ENCODE measurements around the gene ZCCHC14. TPM values are rescaled to one million over a fixed set of nuclear protein-coding genes. Genes with fewer than 3 reads are reported as not detected.

The ZCCHC14 gene
- total and polyA plus RNA-seq, 2 of the 8 experiments (the other 6 are each of a cell fraction or from before 2014, with no cell fraction given): 8.2 to 28.2 TPM

DNA sequence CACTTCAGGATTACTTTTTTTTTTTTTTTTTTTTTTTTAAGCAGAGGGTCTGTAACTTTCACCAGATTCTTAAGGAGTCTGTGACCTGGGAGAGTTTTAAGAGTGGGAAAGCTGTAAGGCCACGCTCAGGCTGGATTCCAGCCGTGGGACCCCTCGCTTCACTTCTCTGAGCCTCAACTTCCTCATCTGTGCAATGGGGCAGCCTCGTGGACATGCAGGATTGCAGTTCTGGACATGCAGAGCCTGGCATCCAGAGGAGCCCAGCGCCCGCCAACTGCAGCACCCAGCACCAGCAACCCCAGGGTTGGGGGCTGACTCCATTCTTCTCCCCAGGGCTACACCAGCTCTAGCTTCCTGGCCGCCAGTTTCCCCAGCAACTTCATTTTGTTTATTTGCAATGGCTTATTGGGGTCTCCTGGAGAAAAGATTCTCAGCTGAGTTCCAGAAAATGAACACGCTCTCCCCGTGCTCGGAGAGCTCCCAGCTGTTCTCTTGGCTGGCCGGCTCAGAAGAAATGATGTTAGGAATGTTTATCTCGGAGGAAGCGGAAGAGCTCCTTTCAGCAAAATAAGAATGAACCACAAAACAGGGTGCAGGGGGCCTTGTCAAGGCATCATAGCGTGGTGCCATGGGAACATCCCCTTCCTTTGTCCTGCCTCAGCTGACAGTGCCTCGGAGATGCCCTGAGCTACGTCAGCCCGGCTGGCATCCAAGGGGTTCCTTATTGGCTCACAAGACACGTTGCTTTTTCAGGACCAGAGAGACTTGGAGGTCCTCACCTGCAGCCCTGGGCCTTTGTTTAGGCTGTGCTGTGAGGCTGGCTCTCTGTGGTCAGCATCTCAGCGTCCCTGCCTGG is 22.9 kb upstream of the ZCCHC14 start:
- WGBS, 2 experiments (ENCODE audit: extremely low coverage in 1 of 2, insufficient coverage in 1 of 2, insufficient read length in 1 of 2, insufficient replicate concordance in 2 of 2, low coverage in 1 of 2, low lambda C conversion rate in 2 of 2, missing lambda C conversion rate in 1 of 2): 88% methylated on average over 16 of the region's 19 CpGs; no CpG with 5 or more reads in 1 of the 2 experiments
- Histone ChIP-seq H3K14ac (ENCODE audit: insufficient read length) (no peak overlapping the region), H2BK120ac (replicated peaks; ENCODE audit: low read depth, low read length) (no peak overlapping the region), H2BK5ac (ENCODE audit: low read depth, low read length) (no peak overlapping the region), H2BK12ac (ENCODE audit: low read depth, low read length) (no peak overlapping the region), H2AFZ (ENCODE audit: low read length) (no peak overlapping the region), H4K91ac (replicated peaks; ENCODE audit: insufficient read length, low read length) (no peak overlapping the region), H3K56ac (replicated peaks; ENCODE audit: insufficient read length, low read depth, low read length) (no peak overlapping the region), H3K9me3 (ENCODE audit: insufficient read depth in 2 of 2, low read depth in 1 of 2, low read length in 1 of 2) (no peaks in the 10 kb centered on the region), H4K20me1 (replicated peaks in 1 of 2; ENCODE audit: control insufficient read depth in 1 of 2, insufficient read depth in 2 of 2, low read length in 2 of 2) (no peaks in the 10 kb centered on the region), H3K4me1 (replicated peaks in 1 of 4; ENCODE audit: control insufficient read depth in 3 of 4, insufficient read depth in 4 of 4, low read length in 3 of 4) (peaks cover 0 to 2% (median 0%) of the 10 kb centered on the region in 4 experiments; a peak in 1 of 7 replicates), H3K4ac (replicated peaks; ENCODE audit: insufficient read length, low read depth, low read length) (no peak overlapping the region), H3K79me2 (ENCODE audit: control insufficient read depth in 1 of 2, insufficient read depth in 2 of 2, low read length in 2 of 2) (no peaks in the 10 kb centered on the region), H3K27me3 (replicated peaks in 1 of 4; ENCODE audit: control insufficient read depth in 3 of 4, extremely low read depth in 1 of 4, insufficient read depth in 3 of 4, low read length in 3 of 4) (no peaks in the 10 kb centered on the region), H3K27ac (ENCODE audit: low read depth, low read length) (no peak overlapping the region), H3K18ac (ENCODE audit: extremely low read depth, low read length) (no peak overlapping the region), H4K8ac (ENCODE audit: extremely low read depth, insufficient read depth, low read length) (no peak overlapping the region), H2BK15ac (ENCODE audit: low read length) (no peak overlapping the region), H2BK20ac (ENCODE audit: low read length) (no peak overlapping the region), H2AK5ac (ENCODE audit: low read depth, low read length) (no peak overlapping the region), H3K36me3 (ENCODE audit: control insufficient read depth in 2 of 4, insufficient read depth in 4 of 4, low read length in 3 of 4) (no peaks in the 10 kb centered on the region), H3K79me1 (ENCODE audit: low read depth, low read length) (no peaks in the 10 kb centered on the region), H3K9ac (replicated peaks in 1 of 4; ENCODE audit: extremely low read depth in 1 of 4, low read depth in 3 of 4, low read length in 3 of 4) (no peak overlapping the region), H3K23ac (ENCODE audit: insufficient read length) (no peak overlapping the region), H4K5ac (ENCODE audit: insufficient read length, low read depth, low read length) (no peak overlapping the region), H3K4me2 (ENCODE audit: insufficient read depth in 1 of 2, low read depth in 2 of 2, low read length in 2 of 2) (no peak overlapping the region), H3K4me3 (ENCODE audit: extremely low read depth in 1 of 4, insufficient read depth in 2 of 4, low read depth in 3 of 4, low read length in 4 of 4) (no peak overlapping the region), H3K23me2 (ENCODE audit: low read depth, low read length) (no peaks in the 10 kb centered on the region)
- ChIA-PET CTCF (ENCODE audit: partially characterized antibody) (interaction anchor here (0.5 to 1.7 kb wide), 5 partner anchors 34 to 95 kb away, joined by 3 to 4 read pairs (median 3); no protein-coding TSS in a partner anchor), POLR2A (ENCODE audit: partially characterized antibody) (interaction anchor here (1.3 kb wide), 1 partner anchor 25 kb away, joined by 3 read pairs; no protein-coding TSS in a partner anchor)
- FAIRE-seq: no peak
- no peak for DNase-seq (ENCODE audit: low read depth in 1 of 2, low spot score in 2 of 2)
- no peak for TF ChIP-seq SAP30 (IDR thresholded peaks at IDR 0.05; ENCODE audit: insufficient read depth, insufficient replicate concordance, low read length)
- no peak for TF ChIP-seq TCF12 (IDR thresholded peaks at IDR 0.05; ENCODE audit: low read depth, low read length)
- no peak for TF ChIP-seq TAF7 (optimal IDR thresholded peaks at IDR 0.05; ENCODE audit: borderline replicate concordance, low read depth, low read length)
- no peak for TF ChIP-seq HDAC2 (IDR thresholded peaks at IDR 0.05; ENCODE audit: borderline replicate concordance in 1 of 2, low read depth in 2 of 2, low read length in 2 of 2)
- TF ChIP-seq POLR2A (IDR thresholded peaks at IDR 0.05; ENCODE audit: control extremely low read depth in 1 of 2, low read depth in 2 of 2, low read length in 2 of 2): no peak
- no peak for TF ChIP-seq JUND (IDR thresholded peaks at IDR 0.05; ENCODE audit: low read length)
- TF ChIP-seq, protein P1, sequence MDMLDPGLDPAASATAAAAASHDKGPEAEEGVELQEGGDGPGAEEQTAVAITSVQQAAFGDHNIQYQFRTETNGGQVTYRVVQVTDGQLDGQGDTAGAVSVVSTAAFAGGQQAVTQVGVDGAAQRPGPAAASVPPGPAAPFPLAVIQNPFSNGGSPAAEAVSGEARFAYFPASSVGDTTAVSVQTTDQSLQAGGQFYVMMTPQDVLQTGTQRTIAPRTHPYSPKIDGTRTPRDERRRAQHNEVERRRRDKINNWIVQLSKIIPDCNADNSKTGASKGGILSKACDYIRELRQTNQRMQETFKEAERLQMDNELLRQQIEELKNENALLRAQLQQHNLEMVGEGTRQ (IDR thresholded peaks at IDR 0.05; ENCODE audit: low read length): no peak
- TF ChIP-seq GABPA (IDR thresholded peaks at IDR 0.05; ENCODE audit: borderline replicate concordance, insufficient read depth, low read length): no peak
- TF ChIP-seq, protein P2, sequence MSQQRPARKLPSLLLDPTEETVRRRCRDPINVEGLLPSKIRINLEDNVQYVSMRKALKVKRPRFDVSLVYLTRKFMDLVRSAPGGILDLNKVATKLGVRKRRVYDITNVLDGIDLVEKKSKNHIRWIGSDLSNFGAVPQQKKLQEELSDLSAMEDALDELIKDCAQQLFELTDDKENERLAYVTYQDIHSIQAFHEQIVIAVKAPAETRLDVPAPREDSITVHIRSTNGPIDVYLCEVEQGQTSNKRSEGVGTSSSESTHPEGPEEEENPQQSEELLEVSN (IDR thresholded peaks at IDR 0.05): no peak
- TF ChIP-seq EZH2 (IDR thresholded peaks at IDR 0.05; ENCODE audit: low read depth, low read length, severe bottlenecking): no peak
